Loucy (cell line): ENCODE results near the gene PRR23E.

Experiments used
- H2AFZ ChIP-seq: fragments of 200-600 bp; sonication (generic); 2 replicates; pipeline ENCODE4 v1.6.0; 2016; ENCODE audit warnings: antibody characterized with exemption, mild to moderate bottlenecking, low read length, moderate library complexity
- H3F3A ChIP-seq: fragments of 200-600 bp; 2 replicates; pipeline ENCODE4 v1.6.0; 2016; ENCODE audit warnings: antibody characterized with exemption, low read depth, mild to moderate bottlenecking
- H3K27me3 ChIP-seq: fragments of 200-600 bp; sonication (generic); 2 replicates; pipeline ENCODE4 v1.6.1; 2014; ENCODE audit warnings: low read length, mild to moderate bottlenecking; ENCODE audit not compliant: insufficient read depth, poor library complexity, severe bottlenecking
- H3K36me3 ChIP-seq: fragments of 200-600 bp; sonication (generic); 2 replicates; pipeline ENCODE4 v1.6.1; 2016; ENCODE audit warnings: low read length; ENCODE audit not compliant: insufficient read depth
- H3K4me1 ChIP-seq: fragments of 200-600 bp; sonication (generic); 2 replicates; pipeline ENCODE4 v1.5.1; 2014; ENCODE audit warnings: low read length, mild to moderate bottlenecking; ENCODE audit not compliant: insufficient read depth, poor library complexity, severe bottlenecking
- H3K4me2 ChIP-seq: fragments of 200-600 bp; sonication (generic); 2 replicates; pipeline ENCODE4 v1.6.0; 2014; ENCODE audit warnings: antibody characterized with exemption, low read length, low read depth, mild to moderate bottlenecking; ENCODE audit not compliant: poor library complexity, severe bottlenecking
- H3K4me3 ChIP-seq: fragments of 200-600 bp; sonication (generic); 2 replicates; pipeline ENCODE4 v1.5.1; 2014; ENCODE audit warnings: low read length, mild to moderate bottlenecking, mixed read lengths; ENCODE audit not compliant: poor library complexity, severe bottlenecking
- H3K79me2 ChIP-seq: fragments of 200-600 bp; sonication (generic); 2 replicates; pipeline ENCODE4 v1.6.1; 2014; ENCODE audit warnings: low read length; ENCODE audit not compliant: insufficient read depth
- H3K9ac ChIP-seq: fragments of 200-600 bp; sonication (generic); 2 replicates; pipeline ENCODE4 v1.6.0; 2014; ENCODE audit warnings: mild to moderate bottlenecking, low read depth, low read length, moderate library complexity; ENCODE audit not compliant: poor library complexity, severe bottlenecking
- H3K9me2 ChIP-seq: fragments of 200-600 bp; sonication (generic); replicated peaks from 2 replicates; pipeline ENCODE4 v1.6.1; 2016; ENCODE audit warnings: low read depth, low read length, mixed read lengths
- H3K9me3 ChIP-seq: fragments of 200-600 bp; sonication (generic); 2 replicates; pipeline ENCODE4 v1.6.1; 2014; ENCODE audit warnings: mild to moderate bottlenecking, antibody characterized with exemption, low read length, low read depth; ENCODE audit not compliant: insufficient read depth
- H4K20me1 ChIP-seq: fragments of 200-600 bp; sonication (generic); 2 replicates; pipeline ENCODE4 v1.6.0; 2014; ENCODE audit warnings: antibody characterized with exemption, low read length, mild to moderate bottlenecking; ENCODE audit not compliant: insufficient read depth, poor library complexity, severe bottlenecking
- EZH2phosphoT487 ChIP-seq: fragments of 200-600 bp; IDR thresholded peaks from 2 replicates; pipeline ENCODE4 v1.6.1; 2018; ENCODE audit warnings: antibody characterized with exemption, mild to moderate bottlenecking, moderate library complexity, borderline replicate concordance
- TF ChIP-seq, protein P1 (sequence below): fragments of 200-600 bp; sonication (generic); conservative IDR thresholded peaks from 2 replicates; pipeline ENCODE4 v1.5.1; 2014; ENCODE audit warnings: mild to moderate bottlenecking, antibody characterized with exemption, low read length

The PRR23E gene, protein sequence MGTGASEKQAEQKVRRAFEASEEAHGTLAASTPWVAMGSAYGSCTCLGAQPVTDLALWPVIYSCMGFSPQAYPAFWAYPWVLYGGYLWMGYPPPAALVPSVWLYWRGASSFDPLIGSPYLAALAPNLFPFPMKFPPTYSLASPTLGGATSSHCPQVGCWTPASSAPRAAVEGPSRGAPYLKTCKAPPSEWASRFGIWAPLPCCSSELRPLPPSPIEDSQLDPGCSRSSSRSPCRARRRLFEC

GRCh38 chr3:127192576-127193232, at the start of gene PRR23E:
Gene PRR23E (plus strand): TSS chr3:127193131. CDS start chr3:127196686, 3,555 bp downstream.
- H3K36me3 ChIP-seq = no peaks in the 10 kb centered on the region
- H4K20me1 ChIP-seq = no peaks in the 10 kb centered on the region
- peaks cover 7% of the 10 kb centered on the region; the same call in 1 of the 2 replicates for H3K9me3 ChIP-seq
- peaks cover 3% of the 10 kb centered on the region for H3K4me1 ChIP-seq
- TF ChIP-seq, protein P1, sequence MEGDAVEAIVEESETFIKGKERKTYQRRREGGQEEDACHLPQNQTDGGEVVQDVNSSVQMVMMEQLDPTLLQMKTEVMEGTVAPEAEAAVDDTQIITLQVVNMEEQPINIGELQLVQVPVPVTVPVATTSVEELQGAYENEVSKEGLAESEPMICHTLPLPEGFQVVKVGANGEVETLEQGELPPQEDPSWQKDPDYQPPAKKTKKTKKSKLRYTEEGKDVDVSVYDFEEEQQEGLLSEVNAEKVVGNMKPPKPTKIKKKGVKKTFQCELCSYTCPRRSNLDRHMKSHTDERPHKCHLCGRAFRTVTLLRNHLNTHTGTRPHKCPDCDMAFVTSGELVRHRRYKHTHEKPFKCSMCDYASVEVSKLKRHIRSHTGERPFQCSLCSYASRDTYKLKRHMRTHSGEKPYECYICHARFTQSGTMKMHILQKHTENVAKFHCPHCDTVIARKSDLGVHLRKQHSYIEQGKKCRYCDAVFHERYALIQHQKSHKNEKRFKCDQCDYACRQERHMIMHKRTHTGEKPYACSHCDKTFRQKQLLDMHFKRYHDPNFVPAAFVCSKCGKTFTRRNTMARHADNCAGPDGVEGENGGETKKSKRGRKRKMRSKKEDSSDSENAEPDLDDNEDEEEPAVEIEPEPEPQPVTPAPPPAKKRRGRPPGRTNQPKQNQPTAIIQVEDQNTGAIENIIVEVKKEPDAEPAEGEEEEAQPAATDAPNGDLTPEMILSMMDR = no peak
- no peak for TF ChIP-seq EZH2phosphoT487
- H3K9me2 ChIP-seq = no peaks in the 10 kb centered on the region
- H3F3A ChIP-seq = no peaks in the 10 kb centered on the region
- H3K4me2 ChIP-seq = no peak within 1 kb of the TSS
- no peak within 1 kb of the TSS for H3K4me3 ChIP-seq
- H3K79me2 ChIP-seq = no peaks in the 10 kb centered on the region
- H3K27me3 ChIP-seq = no peaks in the 10 kb centered on the region
- H3K9ac ChIP-seq = no peak within 1 kb of the TSS
- H2AFZ ChIP-seq = no peak within 1 kb of the TSS

- Histone ChIP-seq H2AFZ (no peak overlapping the region), H3K9ac (no peak overlapping the region), H3K27me3 (no peaks in the 10 kb centered on the region), H3F3A (no peaks in the 10 kb centered on the region), H3K4me3 (no peak overlapping the region), H4K20me1 (no peaks in the 10 kb centered on the region), H3K4me1 (no peaks in the 10 kb centered on the region), H3K9me2 (no peaks in the 10 kb centered on the region), H3K9me3 (no peaks in the 10 kb centered on the region), H3K79me2 (no peaks in the 10 kb centered on the region), H3K4me2 (no peak overlapping the region), H3K36me3 (no peaks in the 10 kb centered on the region)
- no peak for TF ChIP-seq EZH2phosphoT487
- TF ChIP-seq, protein P1 = no peak
These were observed 49.8 kb upstream of the PRR23E start for GRCh38 chr3:127143172-127143571.

GRCh38 chr3:127144631-127145030, 48.3 kb upstream of the PRR23E start:
- H3K27me3 ChIP-seq = no peaks in the 10 kb centered on the region
- no peak overlapping the region for H3K4me3 ChIP-seq

More at GRCh38 chr3:127144631-127145030, 48.3 kb upstream of the PRR23E start:
- Histone ChIP-seq H3K79me2 (no peaks in the 10 kb centered on the region), H3K9me2 (no peaks in the 10 kb centered on the region), H3K9me3 (no peaks in the 10 kb centered on the region), H2AFZ (no peak overlapping the region), H4K20me1 (no peaks in the 10 kb centered on the region), H3F3A (no peaks in the 10 kb centered on the region), H3K9ac (no peak overlapping the region), H3K4me2 (no peak overlapping the region), H3K4me1 (no peaks in the 10 kb centered on the region), H3K36me3 (no peaks in the 10 kb centered on the region)
- TF ChIP-seq, protein P1 = no peak
- no peak for TF ChIP-seq EZH2phosphoT487
